Measurements from ENCODE around the gene BCL2.

The BCL2 gene

DNA sequence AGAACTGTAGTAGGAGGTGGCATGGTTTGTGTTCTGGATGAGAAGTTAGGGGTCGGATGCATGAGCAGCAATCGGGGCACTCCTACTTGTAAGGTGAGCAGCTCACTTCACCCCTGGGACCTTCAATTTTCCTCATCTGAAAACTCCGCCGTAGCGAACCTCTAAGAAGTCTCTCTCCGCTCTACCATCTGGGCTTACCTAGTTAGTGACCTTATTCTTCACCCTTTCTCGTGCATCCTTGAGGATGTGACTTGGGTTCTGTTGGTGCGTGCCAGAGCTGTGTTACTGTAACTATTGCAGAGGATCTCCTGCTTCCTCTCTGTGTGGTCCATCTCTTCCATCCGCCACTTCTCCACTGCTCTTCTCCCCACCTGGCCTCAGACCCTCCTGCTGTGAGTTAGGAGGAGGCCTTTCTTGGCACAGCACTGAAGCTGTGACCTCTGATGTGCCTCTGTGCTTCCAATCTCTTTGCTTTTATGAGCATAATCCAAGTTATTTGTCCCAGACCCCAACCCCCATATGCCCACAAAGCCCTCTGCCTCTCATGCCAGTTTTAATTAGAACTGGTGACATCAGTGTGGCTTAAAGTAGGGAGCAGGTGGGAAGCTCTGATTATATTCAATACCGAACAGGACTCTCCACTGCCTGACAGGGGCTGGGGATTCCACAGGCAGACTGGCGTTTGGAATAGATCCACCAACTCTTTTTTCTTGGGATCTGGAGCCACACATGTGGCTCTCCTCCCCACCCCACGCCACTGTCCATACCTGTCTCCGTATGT is 178.4 kb downstream of the BCL2 start:
- Mint-ChIP-seq H3K4me1 (peaks cover 74% of the 10 kb centered on the region), H3K27me3 (no peaks in the 10 kb centered on the region), H3K27ac (peak overlapping the region; percentile 61), H3K4me3 (no peak overlapping the region), H3K36me3 (peaks cover 67% of the 10 kb centered on the region), H3K9me3 (peaks cover 2% of the 10 kb centered on the region)
- CTCF ChIA-PET = interaction anchor here (1.4 to 1.5 kb wide), 2 partner anchors 14 to 17 kb away, joined by 3 to 7 read pairs; no protein-coding TSS in a partner anchor
- DNase-seq = no peak

- H3K27ac Mint-ChIP-seq = peak overlapping the region; percentile 47
- peaks cover 5% of the 10 kb centered on the region for H3K9me3 Mint-ChIP-seq
- no peaks in the 10 kb centered on the region for H3K27me3 Mint-ChIP-seq
- peaks cover 85% of the 10 kb centered on the region for H3K4me1 Mint-ChIP-seq
- H3K36me3 Mint-ChIP-seq = peaks cover 76% of the 10 kb centered on the region
- no peak for DNase-seq
- CTCF ChIA-PET = interaction anchor here (1.2 to 2.3 kb wide), 4 partner anchors 12 to 92 kb away, joined by 3 to 7 read pairs (median 4); no protein-coding TSS in a partner anchor
- no peak overlapping the region for H3K4me3 Mint-ChIP-seq
Observed at GRCh38 chr18:63140038-63140450, 179.5 kb downstream of the BCL2 start.

- H3K27me3 Mint-ChIP-seq = no peaks in the 10 kb centered on the region
- peak overlapping the region; percentile 94 for H3K27ac Mint-ChIP-seq
- H3K9me3 Mint-ChIP-seq = peaks cover 5% of the 10 kb centered on the region
- CTCF ChIA-PET = interaction anchor here (0.5 to 2.3 kb wide), 8 partner anchors 12 to 186 kb away, joined by 3 to 8 read pairs (median 3); no protein-coding TSS in a partner anchor
- peak overlapping the region; percentile 69 for H3K4me3 Mint-ChIP-seq
- H3K36me3 Mint-ChIP-seq = peaks cover 74% of the 10 kb centered on the region
- H3K4me1 Mint-ChIP-seq = peaks cover 81% of the 10 kb centered on the region
- peak; percentile 44 for DNase-seq
Observed at GRCh38 chr18:63138436-63139340, 180.9 kb downstream of the BCL2 start.

GRCh38 chr18:63137999-63138435 is 181.6 kb downstream of the BCL2 start:
- Mint-ChIP-seq H3K36me3 (peaks cover 73% of the 10 kb centered on the region), H3K27me3 (no peaks in the 10 kb centered on the region), H3K4me3 (peak overlapping the region; percentile 69), H3K9me3 (peaks cover 5% of the 10 kb centered on the region), H3K4me1 (peaks cover 79% of the 10 kb centered on the region), H3K27ac (peak overlapping the region; percentile 94)
- CTCF ChIA-PET = interaction anchor here (1.6 to 2.3 kb wide), 2 partner anchors 17 to 180 kb away, joined by 7 to 8 read pairs; no protein-coding TSS in a partner anchor
- peak; percentile 71 for DNase-seq

- H3K27me3 Mint-ChIP-seq = no peaks in the 10 kb centered on the region
- peaks cover 5% of the 10 kb centered on the region for H3K9me3 Mint-ChIP-seq
- CTCF ChIA-PET = interaction anchor here (0.7 to 2.3 kb wide), 4 partner anchors 20 to 191 kb away, joined by 3 to 12 read pairs (median 5); no protein-coding TSS in a partner anchor
- DNase-seq = no peak
- H3K4me1 Mint-ChIP-seq = peaks cover 77% of the 10 kb centered on the region
- H3K4me3 Mint-ChIP-seq = no peak overlapping the region
- H3K27ac Mint-ChIP-seq = no peak overlapping the region
- peaks cover 56% of the 10 kb centered on the region for H3K36me3 Mint-ChIP-seq
Observed at GRCh38 chr18:63135101-63135500, 184.5 kb downstream of the BCL2 start.

DNA sequence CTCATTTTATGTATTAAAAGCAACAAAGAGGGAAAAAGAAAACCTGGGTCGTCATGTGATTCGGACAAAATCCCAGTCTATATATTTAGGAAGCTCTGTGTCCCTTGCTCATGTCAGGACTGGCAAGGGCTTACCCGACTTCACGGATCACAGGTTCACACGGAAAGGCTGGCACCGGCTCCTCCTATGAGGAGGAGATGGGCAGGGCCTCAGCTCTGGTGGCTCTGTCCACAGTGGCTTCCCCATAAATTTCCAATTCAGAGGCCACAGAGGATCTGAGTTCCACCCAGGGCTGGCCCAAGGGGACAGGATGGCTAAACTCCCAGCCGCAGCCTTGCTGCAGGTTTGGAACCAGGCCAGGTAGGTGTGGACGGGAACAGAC is 186.8 kb downstream of the BCL2 start:
- no peak for DNase-seq
- no peaks in the 10 kb centered on the region for H3K27me3 Mint-ChIP-seq
- H3K9me3 Mint-ChIP-seq = peaks cover 5% of the 10 kb centered on the region
- no peak overlapping the region for H3K4me3 Mint-ChIP-seq
- H3K4me1 Mint-ChIP-seq = peaks cover 57% of the 10 kb centered on the region
- peaks cover 49% of the 10 kb centered on the region for H3K36me3 Mint-ChIP-seq
- no peak overlapping the region for H3K27ac Mint-ChIP-seq
- CTCF ChIA-PET = interaction anchor here (0.9 to 7.2 kb wide), 14 partner anchors 10 to 192 kb away, joined by 3 to 80 read pairs (median 7); partner anchors contain the start of gene BCL2

GRCh38 chr18:63131959-63132818 is 187.4 kb downstream of the BCL2 start:
- peaks cover 54% of the 10 kb centered on the region for H3K4me1 Mint-ChIP-seq

GRCh38 chr18:63131106-63131958 is 188.2 kb downstream of the BCL2 start:
- peak overlapping the region; percentile 62 for H3K27ac Mint-ChIP-seq
- no peaks in the 10 kb centered on the region for H3K27me3 Mint-ChIP-seq
- DNase-seq = peak; percentile 72
- peaks cover 49% of the 10 kb centered on the region for H3K4me1 Mint-ChIP-seq
- H3K36me3 Mint-ChIP-seq = peaks cover 53% of the 10 kb centered on the region
- CTCF ChIA-PET = interaction anchor here (0.7 to 7.2 kb wide), 25 partner anchors 11 to 307 kb away, joined by 3 to 80 read pairs (median 4); partner anchors contain the start of gene BCL2
- no peak overlapping the region for H3K4me3 Mint-ChIP-seq
- H3K9me3 Mint-ChIP-seq = peaks cover 2% of the 10 kb centered on the region

More at GRCh38 chr18:63131959-63132818, 187.4 kb downstream of the BCL2 start:
- CTCF ChIA-PET = interaction anchor here (0.7 to 7.2 kb wide), 26 partner anchors 11 to 307 kb away, joined by 3 to 80 read pairs (median 4); partner anchors contain the start of gene BCL2
- no peaks in the 10 kb centered on the region for H3K27me3 Mint-ChIP-seq
- no peak for DNase-seq
- H3K9me3 Mint-ChIP-seq = peaks cover 5% of the 10 kb centered on the region
- H3K27ac Mint-ChIP-seq = peak overlapping the region; percentile 62
- H3K4me3 Mint-ChIP-seq = no peak overlapping the region
- H3K36me3 Mint-ChIP-seq = peaks cover 53% of the 10 kb centered on the region

DNA sequence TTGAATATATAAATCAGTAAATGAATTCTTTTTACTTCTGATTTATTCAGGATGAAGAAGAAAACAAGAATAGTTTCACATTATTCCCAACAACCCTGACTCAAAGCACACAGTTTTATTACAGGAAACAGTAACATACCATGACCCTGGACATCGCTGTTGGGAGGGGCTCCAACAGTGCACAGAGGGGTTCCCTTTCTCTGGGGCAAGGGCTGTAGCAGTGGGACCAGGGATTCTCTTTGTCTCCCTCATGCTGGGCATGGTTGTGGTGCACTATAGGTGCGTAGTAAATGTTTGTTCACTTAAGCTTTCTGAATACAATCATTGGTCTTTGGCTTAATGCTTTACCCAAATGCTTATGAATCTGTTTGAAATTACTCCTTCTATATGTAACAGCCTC is 189.4 kb downstream of the BCL2 start:
- Mint-ChIP-seq H3K9me3 (no peaks in the 10 kb centered on the region), H3K4me3 (no peak overlapping the region), H3K27me3 (no peaks in the 10 kb centered on the region), H3K4me1 (peaks cover 38% of the 10 kb centered on the region), H3K36me3 (peaks cover 47% of the 10 kb centered on the region), H3K27ac (no peak overlapping the region)
- CTCF ChIA-PET = interaction anchor here (0.6 to 7.2 kb wide), 6 partner anchors 23 to 202 kb away, joined by 3 to 80 read pairs (median 5); partner anchors contain the start of gene BCL2
- DNase-seq = no peak

- peak overlapping the region; percentile 37 for H3K27ac Mint-ChIP-seq
- peaks cover 49% of the 10 kb centered on the region for H3K36me3 Mint-ChIP-seq
- CTCF ChIA-PET = interaction anchor here (0.9 to 7.2 kb wide), 5 partner anchors 14 to 195 kb away, joined by 3 to 80 read pairs (median 4); partner anchors contain the start of gene BCL2
- H3K4me3 Mint-ChIP-seq = no peak overlapping the region
- H3K27me3 Mint-ChIP-seq = no peaks in the 10 kb centered on the region
- peaks cover 32% of the 10 kb centered on the region for H3K4me1 Mint-ChIP-seq
- no peaks in the 10 kb centered on the region for H3K9me3 Mint-ChIP-seq
- DNase-seq = no peak
Observed at GRCh38 chr18:63128237-63128974, 191.2 kb downstream of the BCL2 start.

DNA sequence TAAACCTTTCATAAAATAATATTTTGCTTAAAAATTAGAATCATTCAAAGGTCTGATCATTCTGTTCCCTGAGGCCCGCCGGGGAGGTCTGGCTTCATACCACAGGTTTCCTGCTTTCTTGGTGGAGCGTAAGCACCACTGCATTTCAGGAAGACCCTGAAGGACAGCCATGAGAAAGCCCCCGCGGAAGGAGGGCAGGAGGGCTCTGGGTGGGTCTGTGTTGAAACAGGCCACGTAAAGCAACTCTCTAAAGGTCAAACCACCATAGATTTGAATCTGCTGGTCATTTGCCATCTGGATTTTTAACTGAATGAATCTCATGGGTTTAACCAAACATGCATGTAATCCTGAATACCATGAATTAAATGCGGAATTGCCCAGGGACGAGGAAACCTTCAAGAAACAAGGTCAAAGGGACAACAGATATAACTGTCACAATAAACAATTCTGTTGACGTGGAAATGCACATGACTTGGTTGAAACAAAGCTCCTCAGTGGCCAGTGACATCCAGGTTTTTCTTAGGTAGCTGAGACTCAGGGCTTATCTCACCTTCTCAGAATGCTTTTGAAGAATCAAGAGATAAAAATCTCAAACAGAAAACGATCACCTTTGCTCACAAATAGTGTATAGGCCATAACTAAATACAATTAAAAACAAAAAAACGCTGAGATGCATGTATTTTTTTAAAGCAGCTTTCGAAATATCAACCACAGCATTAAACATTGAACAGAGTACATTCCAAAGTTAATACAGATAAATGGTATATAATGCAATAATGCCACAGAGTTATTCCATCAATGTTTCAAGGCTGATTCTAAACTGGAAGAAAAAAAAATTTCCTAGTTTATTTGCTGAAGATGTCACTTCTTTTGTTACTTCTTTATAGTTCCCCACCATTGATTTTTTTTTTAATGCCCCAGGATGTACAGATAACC is 193.2 kb downstream of the BCL2 start:
- Mint-ChIP-seq H3K27ac (no peak overlapping the region), H3K4me1 (peaks cover 14% of the 10 kb centered on the region), H3K4me3 (no peak overlapping the region), H3K36me3 (peaks cover 48% of the 10 kb centered on the region), H3K27me3 (peaks cover 9% of the 10 kb centered on the region), H3K9me3 (no peaks in the 10 kb centered on the region)
- DNase-seq = no peak
- CTCF ChIA-PET = interaction anchor here (0.6 to 7.2 kb wide), 2 partner anchors 192 to 311 kb away, joined by 4 to 80 read pairs; partner anchors contain the start of gene BCL2
